Endodermal cell (in vitro differentiated cells): ENCODE data around the gene MRFAP1. TPM values are rescaled to one million over a fixed set of nuclear protein-coding genes. Genes with fewer than 3 reads are reported as not detected.
A peak's percentile ranks its signal among the peaks of the same experiment; 100 is the strongest.

ENCODE experiments used
- DNase-seq: peaks from one replicate; pipeline ENCODE4 v3.0.0-alpha.2; 2017
- H3K27ac ChIP-seq: 2 replicates; pipeline ENCODE4 v1.5.1; 2013; ENCODE audit warnings: mild to moderate bottlenecking, low read depth, low read length, moderate library complexity
- H3K27me3 ChIP-seq: 2 replicates; pipeline ENCODE4 v1.6.1; 2013; ENCODE audit warnings: mild to moderate bottlenecking, low read length, moderate library complexity; ENCODE audit not compliant: insufficient read depth, control insufficient read depth, poor library complexity, severe bottlenecking
- H3K36me3 ChIP-seq: 2 replicates; pipeline ENCODE4 v1.7.0; 2013; ENCODE audit warnings: mild to moderate bottlenecking, low read length, moderate library complexity; ENCODE audit not compliant: control insufficient read depth, insufficient read depth
- H3K4me1 ChIP-seq: one replicate; pipeline ENCODE4 v1.7.0; 2013; ENCODE audit warnings: low read length; ENCODE audit not compliant: control insufficient read depth, insufficient read depth
- H3K4me3 ChIP-seq: 2 replicates; pipeline ENCODE4 v1.5.1; 2013; ENCODE audit warnings: mild to moderate bottlenecking, low read length, moderate library complexity
- H3K9ac ChIP-seq: 2 replicates; pipeline ENCODE4 v1.6.1; 2013; ENCODE audit warnings: mild to moderate bottlenecking, low read length, moderate library complexity; ENCODE audit not compliant: poor library complexity, severe bottlenecking; ENCODE audit errors: extremely low read depth
- H3K9me3 ChIP-seq: 2 replicates; pipeline ENCODE4 v1.6.1; 2013; ENCODE audit warnings: mild to moderate bottlenecking, low read length, moderate library complexity; ENCODE audit not compliant: control insufficient read depth
- H3K27ac Mint-ChIP-seq: 2 replicates; pipeline ENCODE4 v1.8.0; 2020; ENCODE audit warnings: mixed read lengths
- H3K27me3 Mint-ChIP-seq: 2 replicates; pipeline ENCODE4 v1.8.0; 2021; ENCODE audit warnings: mild to moderate bottlenecking, mixed read lengths; ENCODE audit not compliant: insufficient read depth
- H3K36me3 Mint-ChIP-seq: 2 replicates; pipeline ENCODE4 v1.8.0; 2020; ENCODE audit warnings: low read depth, mixed read lengths
- H3K4me1 Mint-ChIP-seq: 2 replicates; pipeline ENCODE4 v1.8.0; 2020; ENCODE audit warnings: mixed read lengths
- H3K4me3 Mint-ChIP-seq: 2 replicates; pipeline ENCODE4 v1.8.0; 2020; ENCODE audit warnings: mild to moderate bottlenecking, moderate library complexity, mixed read lengths
- H3K9me3 Mint-ChIP-seq: 2 replicates; pipeline ENCODE4 v1.8.0; 2020; ENCODE audit warnings: mild to moderate bottlenecking, mixed read lengths
- CTCF ChIP-seq: fragments of 200-600 bp; sonication (generic); conservative IDR thresholded peaks from 2 replicates; pipeline ENCODE4 v1.5.0; 2021; ENCODE audit warnings: antibody characterized with exemption, mild to moderate bottlenecking
- WGBS, 2 experiments: methylation state at CpG; one replicate each; pipeline versions ENCODE4 v1.1.5 to v1.1.7; 2013; ENCODE audit warnings: missing lambda C conversion rate in 2 of 2, mixed read lengths in 1 of 2; ENCODE audit not compliant: insufficient coverage in 1 of 2, insufficient read length in 1 of 2; 5-methylcytosine and 5-hydroxymethylcytosine counted together
- total RNA-seq, 2 donors: library from RNA; stranded (reverse); fragmentation: NEBNext Ultra II Directional in 1 of 2; extraction: Animal tissue kit (Norgen Biotek cat#: 25700) in 1 of 2; gene quantifications; 2 replicates in 1 of 2; 3 replicates in 1 of 2; pipeline ENCODE4 v1.2.1, GENCODE V29; 2021

MRFAP1 gene
- total RNA-seq, 2 donors from 2014 or later: 231 to 239 TPM

GRCh38 chr4:6608758-6609414 is 31.6 kb upstream of the MRFAP1 start:
- no peaks in the 10 kb centered on the region for H3K4me1 ChIP-seq
- peaks cover 9% of the 10 kb centered on the region for H3K9me3 ChIP-seq
- no peaks in the 10 kb centered on the region for H3K27me3 ChIP-seq
- H3K27ac ChIP-seq: no peak overlapping the region
- H3K4me3 ChIP-seq: no peak overlapping the region
- 89 to 90% methylated on average over 24 to 28 of the region's 28 CpGs for WGBS, 2 experiments
- Mint-ChIP-seq H3K4me3 (no peak overlapping the region), H3K9me3 (peaks cover 22% of the 10 kb centered on the region), H3K36me3 (peaks cover 67% of the 10 kb centered on the region), H3K4me1 (no peaks in the 10 kb centered on the region), H3K27me3 (no peaks in the 10 kb centered on the region), H3K27ac (no peak overlapping the region)
- DNase-seq: peak; percentile 75
- peaks cover 22% of the 10 kb centered on the region for H3K36me3 ChIP-seq
- TF ChIP-seq CTCF: peak; percentile 50
- no peak overlapping the region for H3K9ac ChIP-seq

GRCh38 chr4:6609415-6610079 is 30.9 kb upstream of the MRFAP1 start:
- no peak overlapping the region for H3K9ac ChIP-seq
- DNase-seq: no peak
- H3K9me3 ChIP-seq: peaks cover 9% of the 10 kb centered on the region
- WGBS, 2 experiments: 95% methylated on average over 19 to 26 of the region's 26 CpGs
- H3K27me3 ChIP-seq: no peaks in the 10 kb centered on the region
- Mint-ChIP-seq H3K27ac (no peak overlapping the region), H3K4me3 (no peak overlapping the region), H3K4me1 (no peaks in the 10 kb centered on the region), H3K36me3 (peaks cover 63% of the 10 kb centered on the region), H3K9me3 (peaks cover 15% of the 10 kb centered on the region), H3K27me3 (no peaks in the 10 kb centered on the region)
- TF ChIP-seq CTCF: no peak
- H3K36me3 ChIP-seq: peaks cover 22% of the 10 kb centered on the region
- H3K27ac ChIP-seq: no peak overlapping the region
- no peaks in the 10 kb centered on the region for H3K4me1 ChIP-seq
- no peak overlapping the region for H3K4me3 ChIP-seq

GRCh38 chr4:6610856-6611430 is 29.5 kb upstream of the MRFAP1 start:
- no peaks in the 10 kb centered on the region for H3K4me1 Mint-ChIP-seq
- 96% methylated on average over 16 to 24 of the region's 24 CpGs for WGBS, 2 experiments
- peaks cover 58% of the 10 kb centered on the region for H3K36me3 Mint-ChIP-seq
- H3K27me3 Mint-ChIP-seq: no peaks in the 10 kb centered on the region
- no peaks in the 10 kb centered on the region for H3K4me1 ChIP-seq
- DNase-seq: no peak
- peaks cover 1% of the 10 kb centered on the region for H3K9me3 Mint-ChIP-seq
- no peak overlapping the region for H3K27ac Mint-ChIP-seq
- H3K9ac ChIP-seq: no peak overlapping the region
- no peak overlapping the region for H3K27ac ChIP-seq
- H3K4me3 Mint-ChIP-seq: no peak overlapping the region
- H3K27me3 ChIP-seq: no peaks in the 10 kb centered on the region
- no peak overlapping the region for H3K4me3 ChIP-seq
- no peak for TF ChIP-seq CTCF
- H3K9me3 ChIP-seq: no peaks in the 10 kb centered on the region
- peaks cover 16% of the 10 kb centered on the region for H3K36me3 ChIP-seq
